ENCODE data around the gene PBX3.

DNA sequence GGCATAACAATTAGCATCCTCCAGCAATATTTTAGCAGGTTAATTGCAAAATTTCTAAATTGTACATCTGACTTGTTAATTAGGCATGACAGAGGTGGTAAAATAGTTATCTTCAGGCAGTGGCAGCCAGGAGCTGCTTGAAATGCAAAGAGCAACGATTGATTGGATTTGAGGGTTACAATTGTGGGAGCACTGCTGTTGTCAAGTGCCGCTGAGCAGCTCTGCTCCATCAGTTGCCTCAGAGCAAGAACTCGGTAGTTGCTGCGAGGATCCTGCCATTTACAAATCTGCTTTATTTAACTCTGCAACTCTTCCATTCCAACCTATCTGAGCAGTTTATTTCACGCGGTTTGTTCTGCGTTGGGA is 12.6 kb downstream of the PBX3 start:
- no peak for TF ChIP-seq EZH2 (IDR thresholded peaks at IDR 0.05; ENCODE audit: insufficient read depth, poor library complexity, severe bottlenecking)
- TF ChIP-seq EZH2phosphoT487 (IDR thresholded peaks at IDR 0.05; ENCODE audit: insufficient read depth, low read depth), result no peak
